Measurements from ENCODE around the gene MYBL2.
A peak's percentile ranks its signal among the peaks of the same experiment; 100 is the strongest.

Gene MYBL2

DNA sequence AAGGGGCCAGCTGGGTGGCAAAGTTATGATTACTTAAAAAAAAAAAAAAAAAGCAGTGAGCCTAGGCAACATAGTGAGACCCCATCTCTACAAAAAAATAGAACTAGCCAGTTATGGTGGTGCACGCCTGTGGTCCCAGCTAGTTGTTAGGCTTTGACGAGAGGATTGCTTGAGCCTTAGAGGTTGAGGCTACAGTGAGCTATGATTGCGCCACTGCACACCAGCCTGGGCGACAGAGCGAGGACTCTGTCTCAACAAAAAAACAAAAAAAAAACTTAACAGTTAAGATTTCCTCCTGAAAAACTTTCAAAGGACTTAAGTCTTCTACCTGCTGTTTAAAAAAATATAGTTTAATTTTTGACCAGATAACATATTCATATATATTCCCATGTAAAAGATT, 57.5 kb downstream of the MYBL2 start:
- DNase-seq, result no peak

DNA sequence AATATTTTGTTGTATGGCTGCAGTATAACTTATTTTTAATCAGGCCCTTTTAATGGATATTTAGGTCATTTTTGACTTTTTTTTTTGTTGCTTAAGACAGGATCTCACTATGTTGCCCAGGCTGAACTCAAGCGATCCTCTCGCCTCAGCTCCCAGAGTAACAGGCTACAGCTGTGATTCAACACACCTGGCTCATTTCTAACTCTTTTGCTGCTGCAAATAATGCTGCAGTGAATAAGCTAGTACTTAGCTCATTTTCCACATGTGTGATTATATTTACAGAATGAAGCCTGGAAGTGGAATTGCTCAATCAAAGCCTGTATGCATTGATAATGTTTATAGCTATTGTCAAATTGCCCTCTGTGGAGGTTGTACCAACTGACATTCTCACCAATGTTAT, 58.8 kb downstream of the MYBL2 start:
- DNase-seq, result no peak

DNA sequence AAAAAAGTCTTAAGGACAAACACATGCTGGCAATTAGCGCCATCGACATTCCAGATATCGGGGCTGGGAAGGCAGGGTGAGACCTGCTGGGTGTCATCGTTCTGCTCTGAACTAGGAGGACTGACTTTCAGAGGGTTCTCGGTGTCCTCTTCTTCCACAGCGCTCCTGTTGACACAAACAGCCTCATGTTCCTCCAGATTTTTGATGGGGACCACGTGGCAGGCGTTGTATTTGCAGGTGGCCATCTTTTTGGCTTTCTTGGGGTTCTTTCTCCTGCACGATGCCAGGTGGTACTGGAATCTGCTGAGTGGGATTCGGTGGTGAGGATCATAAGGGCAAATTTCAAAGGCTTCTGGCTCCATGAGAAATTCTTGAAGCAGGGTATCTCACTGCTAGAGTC, 59.4 kb downstream of the MYBL2 start:
- DNase-seq, result no peak

DNA sequence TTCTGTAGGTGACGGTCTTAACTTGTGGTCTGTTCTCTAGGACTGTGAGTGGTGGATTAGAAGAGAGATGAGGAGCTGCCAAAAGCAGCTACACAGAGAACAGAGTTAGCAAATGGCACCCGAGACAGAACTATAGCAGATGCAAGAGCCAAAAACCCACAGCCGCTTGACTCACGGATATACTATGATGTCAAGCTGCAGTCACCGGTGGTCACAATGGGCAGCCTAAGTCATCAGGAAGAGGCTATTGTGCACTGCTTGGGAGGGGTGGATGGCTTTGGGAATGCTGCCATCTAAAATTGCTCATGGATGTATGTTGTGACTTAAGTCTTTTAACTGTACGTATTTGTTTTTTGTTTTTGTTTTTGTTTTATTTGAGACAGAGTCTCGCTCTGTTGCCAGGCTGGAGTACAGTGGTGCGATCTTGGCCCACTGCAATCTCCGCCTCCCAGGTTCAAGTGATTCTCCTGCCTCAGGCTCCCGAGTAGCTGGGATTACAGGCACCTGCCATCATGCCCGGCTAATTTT, 60.0 kb downstream of the MYBL2 start, which contains the start of gene GTSF1L:
TSS of gene GTSF1L (minus strand) at position 192 of the 528 bp plus-strand sequence. CDS start 308 bp downstream, outside the sequence.
- no peak for DNase-seq

DNA sequence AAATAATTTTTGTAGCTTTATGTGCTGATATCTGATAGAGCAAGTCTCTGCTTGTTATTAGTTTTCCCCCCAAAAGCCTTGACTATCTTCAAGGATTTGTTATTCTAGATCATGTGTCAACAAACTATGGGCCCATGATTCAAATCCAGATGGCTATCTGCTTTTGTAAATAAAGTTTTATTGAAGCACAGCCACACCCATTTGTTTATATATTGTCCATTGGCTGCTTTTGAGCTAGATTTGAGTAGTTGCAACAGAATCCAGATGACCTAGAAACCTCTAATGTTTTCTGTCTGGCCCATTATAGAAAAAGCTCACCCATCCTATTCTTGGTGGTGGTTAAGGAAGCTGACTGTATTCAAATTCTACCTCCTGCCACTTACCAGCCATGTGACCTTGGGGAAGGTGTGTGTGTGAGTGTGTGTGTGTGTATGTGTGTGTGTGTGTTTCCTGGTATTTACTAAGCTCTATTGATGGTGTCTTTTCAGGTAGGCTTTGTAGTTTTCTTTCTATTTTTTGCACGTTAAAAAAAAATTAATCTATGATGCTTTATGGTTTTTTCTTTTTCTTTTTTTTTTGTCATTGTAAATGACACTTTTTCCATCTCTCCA, 61.2 kb downstream of the MYBL2 start:
- peak; percentile 37 for DNase-seq

DNA sequence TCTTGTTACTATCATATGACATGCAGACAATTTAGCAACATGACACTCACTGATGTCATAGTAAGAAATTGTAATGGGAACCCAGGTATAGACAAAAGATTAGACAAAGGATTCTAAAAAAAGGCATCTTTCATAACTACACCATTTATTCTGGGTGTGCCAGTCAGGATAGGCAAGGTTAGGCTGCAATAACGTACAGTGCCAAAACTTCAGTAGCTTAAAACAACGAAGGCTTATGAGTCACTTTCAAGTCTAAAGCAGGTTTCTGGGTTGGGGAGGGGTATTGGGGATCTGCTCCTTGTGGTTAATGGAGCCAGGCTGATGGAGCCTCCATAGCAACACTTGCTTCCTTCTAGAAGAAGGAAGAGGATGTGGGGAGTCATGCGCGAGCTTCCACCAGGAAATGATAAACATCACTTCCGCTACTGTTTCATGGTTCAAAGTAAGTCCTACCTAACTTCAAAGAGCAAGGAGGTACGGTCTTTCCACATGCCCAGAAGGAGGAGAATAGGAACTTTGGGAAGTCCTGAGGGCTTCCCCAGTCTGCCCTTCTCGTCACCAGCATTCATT, 61.9 kb downstream of the MYBL2 start:
- DNase-seq, result no peak

DNA sequence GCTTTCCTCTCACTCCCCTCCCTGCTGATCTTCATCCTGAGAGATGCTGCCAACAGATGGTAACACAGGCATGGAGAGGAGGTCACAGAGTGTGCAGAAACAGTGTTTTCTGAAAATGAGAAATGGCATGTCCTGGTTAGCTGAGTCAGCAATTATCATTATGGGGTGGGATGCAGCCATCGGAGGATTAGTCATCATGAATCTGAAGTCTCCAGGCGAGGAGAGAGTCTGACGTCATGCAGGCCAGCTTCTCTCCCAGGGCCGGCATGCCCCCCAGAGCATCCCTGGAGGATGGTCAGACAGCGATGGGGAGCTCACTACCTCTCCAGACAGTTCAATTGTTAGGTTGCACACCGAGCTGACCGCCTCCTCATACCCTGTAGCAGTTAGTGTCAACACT, 64.6 kb downstream of the MYBL2 start:
- DNase-seq, result no peak

DNA sequence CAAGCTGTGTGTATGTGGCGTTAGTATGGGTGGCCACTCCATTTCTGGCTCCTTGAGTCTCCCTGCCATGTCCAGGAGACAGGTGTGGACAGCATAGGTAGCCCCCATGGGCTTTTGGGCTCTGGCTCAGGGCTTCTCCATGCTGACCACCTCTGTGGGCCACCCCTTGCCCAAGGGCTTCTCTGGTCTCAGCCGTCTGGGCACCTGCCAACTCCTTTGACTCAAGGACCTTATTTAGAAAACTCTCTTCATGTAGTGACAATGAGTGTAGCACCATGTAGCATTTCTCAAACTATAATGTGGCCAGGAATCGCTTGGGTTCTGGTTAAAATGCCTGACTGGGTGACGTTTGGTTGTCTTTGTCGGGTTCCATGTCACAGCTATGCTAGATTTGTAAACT, 65.0 kb downstream of the MYBL2 start:
- DNase-seq, result no peak

DNA sequence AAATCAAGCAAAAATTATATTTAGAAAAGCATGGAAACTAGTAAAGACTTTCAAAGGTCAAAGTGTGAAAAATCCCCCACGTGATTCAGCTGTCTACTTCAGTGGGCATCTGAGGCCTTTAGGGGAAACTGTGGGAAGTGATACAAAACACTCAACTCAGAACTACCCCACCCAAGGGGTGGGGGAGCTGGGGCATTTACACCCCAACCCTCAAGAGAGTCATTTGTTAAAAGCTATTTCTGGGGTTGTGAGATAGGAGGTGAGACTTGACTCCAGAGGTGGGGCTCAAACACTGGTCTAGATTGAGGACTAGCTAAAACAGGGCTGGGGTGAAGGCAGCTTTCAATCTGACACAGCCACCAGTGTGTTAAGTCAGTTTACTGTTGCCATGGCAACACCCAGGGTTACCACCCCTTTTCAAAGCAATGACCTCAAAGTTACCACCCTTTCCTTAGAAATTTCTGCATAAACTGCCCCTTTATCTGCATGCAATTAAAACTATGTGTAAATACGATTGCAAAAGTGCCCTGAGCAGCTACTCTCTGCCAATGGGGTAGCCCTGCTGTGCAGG, 69.8 kb downstream of the MYBL2 start:
- DNase-seq, result no peak

DNA sequence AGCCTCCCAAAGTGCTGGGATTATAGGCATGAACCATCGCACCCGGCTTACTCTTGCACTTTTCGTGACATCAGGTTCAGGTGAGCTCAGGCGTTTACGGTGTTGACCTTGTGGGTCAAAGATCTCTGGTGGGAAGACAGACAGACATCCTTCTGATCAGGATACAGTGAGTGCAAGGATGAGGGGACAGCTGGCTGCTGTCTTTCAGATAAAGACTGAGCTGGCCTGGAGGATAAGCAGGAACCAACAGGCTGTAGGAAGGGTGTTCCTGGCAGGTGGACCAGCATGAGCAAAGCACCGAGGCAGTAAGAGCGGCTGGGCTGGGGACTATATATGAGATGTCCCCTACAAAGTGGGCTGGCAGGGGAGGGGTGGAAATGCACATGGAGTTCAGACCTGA, 71.0 kb downstream of the MYBL2 start:
- DNase-seq, result no peak

DNA sequence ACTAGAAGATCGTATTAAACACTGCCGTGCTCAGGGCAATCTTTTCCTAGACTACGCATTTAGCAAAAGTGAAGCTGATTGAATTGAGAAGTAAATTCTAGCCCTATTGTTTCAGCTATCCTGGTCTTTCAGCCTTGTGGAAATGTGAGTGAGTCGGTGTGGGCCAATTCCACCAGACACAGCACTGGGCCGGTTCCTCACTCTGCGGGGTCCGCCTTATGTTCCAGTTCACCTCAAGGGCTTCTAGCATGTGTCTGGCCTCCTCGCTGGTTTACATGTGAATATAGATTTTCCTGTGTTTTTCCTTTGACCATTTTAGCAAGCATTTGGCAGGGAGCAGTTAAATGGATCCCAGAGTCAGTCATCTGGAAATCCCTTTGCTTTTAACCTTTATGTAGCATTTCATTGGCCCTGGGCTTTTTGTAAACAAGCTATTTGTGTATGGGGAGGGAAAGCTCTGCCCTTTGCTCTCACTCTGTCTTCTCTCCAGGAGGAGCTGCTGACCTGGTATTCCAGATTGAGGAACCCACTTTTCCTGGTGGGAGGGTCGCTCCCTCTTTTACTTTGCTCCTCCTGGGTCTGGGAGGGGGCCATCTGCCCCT, 72.3 kb downstream of the MYBL2 start:
- DNase-seq, result no peak

DNA sequence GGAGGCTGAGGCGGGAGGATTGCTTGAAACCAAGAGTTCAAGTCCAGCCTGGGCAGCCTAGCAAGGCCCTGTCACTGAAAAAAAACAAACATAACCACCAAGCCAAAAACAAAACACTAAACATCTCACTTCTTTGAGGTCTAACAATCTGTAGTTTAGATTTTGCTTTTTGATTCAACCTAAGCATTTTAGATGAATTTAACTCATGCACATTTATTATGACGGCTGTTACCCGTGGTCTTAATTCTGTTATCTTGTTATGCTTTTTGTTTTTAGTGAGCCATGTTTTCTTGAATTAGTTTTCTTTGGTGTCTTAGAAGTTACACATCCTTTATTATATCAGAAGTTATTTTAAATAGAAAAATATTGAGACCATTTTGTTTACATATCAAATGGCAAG, 73.7 kb downstream of the MYBL2 start:
- no peak for DNase-seq

DNA sequence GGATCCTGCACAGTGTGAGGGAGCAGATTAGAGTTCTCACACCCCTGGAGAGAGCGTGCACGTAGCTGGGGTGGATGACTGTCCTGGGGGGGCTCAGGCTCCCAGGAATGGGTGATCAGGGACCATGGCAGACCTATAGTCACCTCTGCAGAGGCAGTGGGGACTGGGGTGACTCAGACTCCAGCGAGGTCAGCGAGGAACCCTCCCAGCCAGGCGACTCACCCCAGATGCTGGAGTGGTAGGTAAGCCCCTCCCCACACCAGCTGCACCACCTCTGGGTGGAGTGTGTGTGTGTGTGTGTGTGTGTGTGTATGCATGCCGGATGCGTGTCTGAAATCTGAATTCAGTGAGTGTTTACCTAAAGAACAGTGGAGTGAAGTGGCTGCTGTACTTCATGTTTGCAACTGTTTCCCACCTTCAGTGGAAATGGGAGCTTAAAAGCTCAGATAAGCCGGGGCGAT, 77.3 kb downstream of the MYBL2 start:
- peak; percentile 88 for DNase-seq

DNA sequence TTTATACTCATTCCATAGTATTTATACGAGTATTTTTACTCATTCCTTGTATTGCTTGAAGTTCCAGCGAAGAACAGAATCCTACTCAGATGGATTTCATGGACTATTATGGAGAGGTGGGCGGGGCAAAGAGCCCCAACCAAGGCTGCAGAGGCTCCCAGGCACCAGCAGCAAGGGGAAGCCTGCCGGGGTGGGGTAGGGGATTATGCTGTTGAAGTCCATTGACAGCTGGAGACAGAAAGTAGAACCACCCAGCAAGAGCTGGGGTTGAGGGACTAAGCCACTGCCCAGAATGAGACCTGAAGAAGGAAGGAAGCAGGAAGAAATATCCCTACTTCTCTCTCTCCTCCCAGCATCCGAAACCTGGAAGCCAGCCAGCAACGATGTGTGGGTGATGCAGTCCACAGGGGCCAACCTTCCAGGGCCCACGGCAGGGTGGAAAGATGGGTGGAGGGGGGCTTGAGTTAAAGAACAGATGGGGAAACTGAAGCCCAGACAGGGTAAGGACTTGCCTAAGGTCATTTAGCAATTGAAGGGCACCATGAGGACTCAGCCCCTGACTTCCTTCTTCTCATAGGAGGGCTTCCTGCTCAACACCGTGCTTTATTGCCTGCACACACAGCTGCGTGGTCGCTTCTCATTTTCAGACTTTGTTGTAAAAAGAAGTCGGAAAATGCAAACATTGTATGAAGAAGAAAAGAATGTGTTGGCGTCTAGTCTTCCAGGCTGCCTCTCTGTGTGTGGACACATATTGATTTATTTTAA, 78.2 kb downstream of the MYBL2 start:
- peak; percentile 70 for DNase-seq

DNA sequence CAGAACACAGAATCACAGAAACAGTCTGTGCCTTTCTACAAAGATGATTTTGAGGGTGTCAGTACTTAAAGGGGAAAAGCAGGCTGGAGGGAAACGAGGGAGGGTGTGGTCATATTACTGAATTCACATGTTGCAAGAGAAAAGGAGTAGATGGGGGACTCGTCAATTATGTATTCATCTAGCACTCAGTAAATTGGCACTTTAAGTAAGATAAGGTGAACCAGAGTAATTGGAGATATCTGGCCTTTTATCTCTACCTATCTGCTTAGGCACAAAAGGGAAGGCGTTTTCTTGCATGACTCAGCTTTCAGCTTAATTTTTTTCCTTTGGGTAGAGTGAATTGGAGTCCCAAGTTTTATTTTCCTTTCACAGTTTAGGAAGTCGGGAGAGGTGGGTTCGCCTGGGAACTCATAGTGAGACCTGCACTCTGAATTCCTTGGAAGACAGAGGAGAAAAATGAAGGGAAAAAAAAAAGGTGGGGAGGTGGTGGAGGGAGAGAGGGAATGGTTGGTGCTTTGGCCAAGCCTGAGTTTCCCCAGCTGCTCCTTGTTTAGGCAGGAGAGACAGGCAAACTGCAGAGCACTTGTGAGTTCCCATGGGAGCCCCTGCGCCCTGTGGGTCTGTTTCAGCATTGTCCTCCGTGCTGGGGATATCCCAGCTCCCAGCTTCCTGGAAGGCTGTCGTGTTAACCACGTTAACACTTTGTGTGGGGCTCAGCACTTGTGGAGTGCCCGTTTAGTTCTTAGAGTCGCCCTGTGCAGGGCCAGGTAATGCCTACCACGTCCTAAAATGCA, 79.6 kb downstream of the MYBL2 start:
- DNase-seq, result peak; percentile 95

DNA sequence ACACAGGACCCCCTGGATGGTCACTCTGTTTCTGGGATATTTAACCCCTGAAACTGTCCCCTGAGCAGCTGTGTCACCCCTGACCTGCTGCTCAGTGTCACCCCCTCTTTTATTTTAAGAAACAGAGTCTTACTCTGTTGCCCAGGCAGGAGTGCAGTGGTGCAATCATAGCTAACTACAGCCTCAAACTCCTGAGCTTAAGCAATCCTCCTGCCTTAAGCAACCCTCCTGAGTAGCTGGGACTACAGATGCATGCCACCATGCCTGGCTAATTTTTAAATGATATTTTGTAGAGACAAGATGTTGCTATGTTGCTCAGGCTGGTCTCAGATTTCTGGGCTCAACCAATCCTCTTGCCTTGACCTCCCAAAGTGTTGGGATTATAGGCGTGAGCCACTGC, 81.4 kb downstream of the MYBL2 start:
- DNase-seq, result no peak

DNA sequence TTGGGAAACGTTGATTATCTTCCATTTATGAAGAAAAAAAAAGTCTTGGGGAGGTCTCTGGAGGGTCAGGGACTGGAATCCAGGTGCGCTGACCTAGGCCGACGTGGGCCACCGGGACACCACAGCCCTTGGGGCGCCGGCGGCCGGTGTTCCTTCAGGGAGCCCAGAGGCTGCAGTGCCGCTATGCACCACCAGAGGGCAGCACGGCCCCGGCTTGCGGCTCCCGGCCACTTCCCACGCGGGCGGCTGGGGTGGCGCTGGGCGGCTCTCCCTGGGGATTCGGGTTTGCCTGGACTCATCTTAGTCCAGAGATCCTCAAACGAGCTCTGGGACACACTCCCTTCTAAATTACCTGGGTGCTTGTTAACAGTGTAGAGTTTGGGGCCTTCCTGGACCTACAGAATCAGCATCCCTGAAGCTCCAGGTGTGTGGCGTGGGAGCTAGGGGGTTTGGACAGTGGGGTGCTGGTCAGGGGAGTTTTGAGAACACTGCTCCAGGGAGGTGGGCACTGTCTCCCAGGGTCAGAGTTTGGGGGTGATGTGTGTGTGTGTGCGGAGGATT, 82.9 kb downstream of the MYBL2 start:
- DNase-seq, result peak; percentile 24

DNA sequence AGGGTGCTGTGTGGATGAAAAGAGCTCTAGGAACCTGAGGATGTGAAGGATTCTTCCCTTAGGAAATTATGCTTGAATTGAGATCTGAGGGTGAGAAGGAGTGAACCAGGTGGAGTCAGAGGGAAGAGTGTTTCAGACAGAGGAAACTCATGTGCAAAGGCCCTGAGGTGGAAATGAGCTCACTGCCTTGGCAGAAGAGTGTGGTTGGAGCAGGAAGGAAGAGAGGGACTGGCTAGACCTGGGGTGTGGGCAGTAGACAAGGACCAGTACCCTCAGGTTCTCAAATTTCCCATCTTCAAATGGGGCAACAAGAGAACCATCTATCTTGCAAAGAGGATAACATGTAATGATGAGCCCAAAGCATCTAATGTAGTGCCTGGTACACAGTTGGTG, 83.9 kb downstream of the MYBL2 start:
- DNase-seq, result no peak

DNA sequence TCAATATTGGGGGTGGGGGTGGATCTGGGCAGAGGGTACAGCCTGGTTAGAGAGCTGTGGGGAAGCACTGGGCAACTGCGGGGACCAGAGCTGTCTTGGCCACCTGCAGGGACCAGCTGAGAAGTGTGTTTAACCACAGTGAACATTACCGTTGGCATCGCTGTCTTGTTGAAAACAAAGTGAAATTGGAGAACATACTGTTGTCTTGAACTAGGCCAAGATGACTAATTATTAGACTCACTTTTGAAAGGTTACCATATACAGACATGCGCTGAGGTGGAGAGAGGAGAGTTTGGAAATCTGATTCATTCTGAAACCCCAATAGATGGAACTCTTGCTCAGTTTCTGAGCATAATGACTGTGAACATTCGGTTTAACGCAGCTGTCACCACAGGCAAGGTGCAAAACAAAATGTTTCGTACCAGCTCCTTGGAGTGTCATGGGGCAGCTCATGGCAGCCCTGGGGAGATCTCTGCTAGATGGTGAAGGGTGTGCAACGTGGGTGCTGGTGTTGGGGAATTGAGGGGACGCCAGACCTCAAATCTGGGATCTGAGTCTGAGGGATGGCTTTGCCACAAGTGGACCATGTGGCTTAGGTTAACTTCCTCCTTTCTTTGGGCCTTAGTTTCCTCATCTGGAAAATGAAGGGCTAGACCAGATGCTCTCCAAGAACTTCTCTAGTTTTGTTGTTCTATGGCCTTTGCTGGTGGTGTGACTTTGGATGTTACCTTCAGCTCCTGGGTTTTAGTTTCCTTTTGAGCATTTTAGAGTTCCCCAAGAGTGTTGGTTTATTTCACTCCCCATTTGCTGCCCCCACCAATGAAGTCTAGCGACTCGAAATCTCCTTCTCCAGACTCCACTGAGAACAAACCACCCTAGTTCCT, 84.5 kb downstream of the MYBL2 start:
- no peak for DNase-seq

DNA sequence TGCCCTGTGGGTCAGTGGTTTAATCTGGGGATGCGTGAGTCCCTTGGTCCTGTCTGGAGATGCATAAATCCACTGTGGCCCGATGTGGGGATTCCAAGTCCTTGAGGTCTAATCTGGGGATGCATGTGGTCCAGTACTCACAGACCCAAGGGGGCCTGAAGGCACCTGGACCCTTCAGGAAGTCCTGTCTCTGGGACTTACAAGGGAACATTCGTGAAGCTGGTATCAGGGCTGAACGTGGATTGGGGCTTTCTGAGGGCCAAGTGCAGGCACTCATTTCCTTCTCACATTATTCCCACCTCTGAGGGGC, 85.1 kb downstream of the MYBL2 start:
- no peak for DNase-seq

All from DMS153 (cell line).